C4-2B (cell line): ENCODE results near the gene MTCP1.

Source experiments
- H3K27ac ChIP-seq: fragments of 450-650 bp; 2 replicates; pipeline ENCODE4 v1.5.1; 2017
- CTCF ChIP-seq: fragments of 450-650 bp; conservative IDR thresholded peaks from 2 replicates; pipeline ENCODE4 v1.5.1; 2017; ENCODE audit warnings: mild to moderate bottlenecking
- ZFX ChIP-seq: fragments of 450-650 bp; IDR thresholded peaks from 2 replicates; pipeline ENCODE4 v1.6.1; 2017

Gene MTCP1

GRCh38 chrX:155053656-155054055 lies 17.3 kb downstream of the MTCP1 start:
- H3K27ac ChIP-seq, result no peak overlapping the region
- TF ChIP-seq CTCF (no peak), ZFX (no peak)

DNA sequence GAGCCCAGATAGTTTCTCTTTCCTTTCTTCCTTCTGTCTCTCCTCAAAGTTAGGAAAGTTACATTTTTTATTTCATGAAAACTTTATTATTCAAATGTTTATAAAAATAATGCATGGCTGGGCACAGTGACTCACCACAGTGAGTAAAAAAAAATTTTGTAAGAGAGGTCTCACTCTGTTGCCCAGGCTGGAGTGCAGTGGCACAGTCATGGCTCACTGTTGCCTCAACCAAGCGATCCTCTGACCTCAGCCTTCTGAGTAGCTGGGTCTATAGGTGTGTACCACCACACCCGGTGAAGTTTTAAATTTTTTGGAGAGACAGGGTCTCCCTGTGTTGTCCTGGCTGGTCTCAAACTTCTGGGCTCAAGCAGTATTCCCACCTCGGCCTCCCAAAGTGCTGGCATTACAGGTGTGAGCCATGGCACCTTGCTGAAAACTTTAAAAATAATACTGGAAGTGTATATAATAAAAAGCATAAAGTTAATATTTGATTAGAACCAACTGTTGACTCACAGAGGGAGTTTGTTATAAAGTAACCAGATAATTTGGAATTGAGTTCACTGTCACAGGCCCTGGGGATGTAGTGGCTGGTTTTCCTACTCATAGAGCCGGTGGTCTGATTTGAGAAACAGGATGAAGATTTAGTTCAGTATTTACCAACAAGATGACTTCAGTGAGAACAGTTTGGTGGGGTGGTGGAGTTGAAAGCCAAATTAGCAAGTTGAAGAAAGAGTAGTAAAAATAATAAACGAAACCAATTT lies 18.0 kb downstream of the MTCP1 start:
- TF ChIP-seq ZFX (no peak), CTCF (no peak)
- H3K27ac ChIP-seq, result no peak overlapping the region

DNA sequence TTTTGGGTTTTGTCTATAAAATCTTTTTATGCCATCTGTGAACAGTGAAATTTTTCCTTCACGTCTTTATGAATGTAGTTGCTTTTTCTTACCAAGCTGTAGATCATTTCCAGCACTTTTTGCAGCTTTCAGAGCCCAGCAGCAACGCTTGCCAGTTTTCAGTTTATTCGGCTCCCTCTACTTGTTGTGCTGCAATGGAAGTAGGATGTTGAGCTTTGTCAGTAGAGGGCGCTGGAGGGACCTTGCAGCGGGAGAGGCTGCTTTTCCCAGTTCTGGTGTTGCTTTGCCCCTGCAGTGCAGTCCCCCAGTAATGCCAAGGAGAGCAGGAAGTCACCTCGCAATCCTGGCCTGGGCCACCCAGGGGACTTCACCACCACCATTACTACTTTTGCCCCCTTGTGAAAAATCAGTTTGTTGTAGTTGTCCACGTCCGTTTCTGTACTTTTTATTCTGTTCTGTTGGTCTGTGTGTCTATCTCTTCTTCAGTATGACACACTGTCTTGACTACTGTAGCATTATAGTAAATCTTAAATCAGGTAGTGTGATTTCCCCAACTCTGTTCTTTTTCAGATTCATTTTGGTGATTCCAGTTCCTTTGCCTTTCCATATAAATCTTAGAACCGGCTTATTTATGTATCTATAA lies 21.8 kb downstream of the MTCP1 start:
- TF ChIP-seq ZFX (no peak), CTCF (peak; percentile 72)
- H3K27ac ChIP-seq, result no peak overlapping the region

- TF ChIP-seq CTCF, result no peak
- TF ChIP-seq ZFX, result no peak
- H3K27ac ChIP-seq, result no peak overlapping the region
Observed at GRCh38 chrX:155046811-155047528, 24.0 kb downstream of the MTCP1 start.

- TF ChIP-seq CTCF (no peak), ZFX (no peak)
- H3K27ac ChIP-seq, result no peak overlapping the region
Observed at GRCh38 chrX:155046129-155046810, 24.7 kb downstream of the MTCP1 start.

GRCh38 chrX:155035688-155036087 lies 35.2 kb downstream of the MTCP1 start:
- TF ChIP-seq ZFX, result no peak
- TF ChIP-seq CTCF, result no peak
- H3K27ac ChIP-seq, result no peak overlapping the region

DNA sequence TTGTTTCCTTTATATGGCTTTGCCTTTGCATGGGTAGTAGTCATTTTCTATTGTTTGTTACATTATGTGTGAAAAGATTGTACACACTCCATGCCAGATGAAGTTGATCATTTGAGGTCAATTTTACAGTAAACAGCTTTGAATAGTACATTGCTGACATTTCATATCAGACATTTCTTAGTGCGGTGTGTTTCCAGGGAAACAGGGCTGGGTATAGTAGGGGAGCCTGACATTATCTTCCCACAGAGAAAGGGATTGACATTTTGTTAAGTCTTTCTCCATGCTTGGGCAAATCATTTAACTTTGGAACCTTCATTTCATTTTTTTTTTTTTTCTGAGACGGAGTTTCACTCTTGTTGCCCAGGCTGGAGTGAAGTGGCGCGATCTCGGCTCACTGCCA lies 39.3 kb downstream of the MTCP1 start:
- no peak overlapping the region for H3K27ac ChIP-seq
- TF ChIP-seq CTCF, result no peak
- TF ChIP-seq ZFX, result no peak
